Naive thymus-derived CD4-positive, alpha-beta T cell (primary cell): ENCODE results near the gene TBCCD1. TPM values are rescaled to one million over a fixed set of nuclear protein-coding genes. Genes with fewer than 3 reads are reported as not detected.

Experiments
- ATAC-seq: fragments of 150-1000 bp; cut with Tn5 transposase; 2 replicates; pipeline ENCODE4 v1.10.0; 2021; ENCODE audit warnings: mild to moderate bottlenecking, moderate library complexity
- CTCF ChIA-PET: fragments of 350-600 bp; sonication (Branson Sonifier 250); formaldehyde crosslinking; loops from one replicate; lab custom pipeline; 2021; ENCODE audit warnings: antibody characterized with exemption; lab: Charles Lee
- POLR2A ChIA-PET: fragments of 350-600 bp; sonication (Branson Sonifier 250); formaldehyde crosslinking; loops from one replicate; lab custom pipeline; 2021; ENCODE audit warnings: antibody characterized with exemption, inconsistent platforms; lab: Charles Lee
- DNase-seq, 9 donors: peaks; one replicate each; pipeline versions ENCODE4 v3.0.0 to v3.0.0-alpha.2; 2020 to 2022; ENCODE audit warnings: mixed read lengths in 1 of 9
- H3K27ac ChIP-seq: one replicate; pipeline ENCODE4 v1.7.0; 2013; ENCODE audit warnings: mild to moderate bottlenecking, low read depth, low read length, moderate library complexity
- H3K27me3 ChIP-seq, 2 donors: one replicate each; pipeline ENCODE4 v1.7.0; 2013; ENCODE audit warnings: low read length in 2 of 2, mild to moderate bottlenecking in 2 of 2, moderate library complexity in 2 of 2; ENCODE audit not compliant: control insufficient read depth in 2 of 2, insufficient read depth in 2 of 2
- H3K36me3 ChIP-seq, 3 experiments: 1 replicate in 2 of 3; 2 replicates in 1 of 3; pipeline ENCODE4 v1.7.0; 2013; ENCODE audit warnings: low read length in 3 of 3, mild to moderate bottlenecking in 3 of 3, moderate library complexity in 1 of 3; ENCODE audit not compliant: insufficient read depth in 3 of 3, control insufficient read depth in 2 of 3
- H3K4me1 ChIP-seq, 2 donors: one replicate each; pipeline ENCODE4 v1.7.0; 2013; ENCODE audit warnings: low read length in 2 of 2, mild to moderate bottlenecking in 2 of 2, moderate library complexity in 1 of 2; ENCODE audit not compliant: control insufficient read depth in 2 of 2, insufficient read depth in 2 of 2
- H3K4me3 ChIP-seq: 2 replicates; pipeline ENCODE4 v1.7.0; 2013; ENCODE audit warnings: mild to moderate bottlenecking, low read length
- H3K9me3 ChIP-seq, 3 experiments: 1 replicate in 2 of 3; 2 replicates in 1 of 3; pipeline ENCODE4 v1.7.0; 2013; ENCODE audit warnings: low read length in 3 of 3; ENCODE audit not compliant: control insufficient read depth in 2 of 3
- H3K27ac Mint-ChIP-seq, 9 donors: one replicate each; pipeline ENCODE4 v1.8.0; 2020 to 2022; ENCODE audit warnings: mixed read lengths in 9 of 9, mild to moderate bottlenecking in 8 of 9, moderate library complexity in 5 of 9, inconsistent platforms in 2 of 9
- H3K27me3 Mint-ChIP-seq, 5 donors: one replicate each; pipeline ENCODE4 v1.8.0; 2021 to 2022; ENCODE audit warnings: mixed read lengths in 5 of 5, mild to moderate bottlenecking in 1 of 5
- H3K36me3 Mint-ChIP-seq, 5 donors: one replicate each; pipeline ENCODE4 v1.8.0; 2020 to 2022; ENCODE audit warnings: mixed read lengths in 5 of 5, mild to moderate bottlenecking in 3 of 5, inconsistent platforms in 1 of 5
- H3K4me1 Mint-ChIP-seq, 7 donors: one replicate each; pipeline ENCODE4 v1.8.0; 2020 to 2022; ENCODE audit warnings: mixed read lengths in 7 of 7, mild to moderate bottlenecking in 3 of 7, inconsistent platforms in 1 of 7
- H3K4me3 Mint-ChIP-seq, 10 donors: one replicate each; pipeline ENCODE4 v1.8.0; 2020 to 2022; ENCODE audit warnings: mild to moderate bottlenecking in 10 of 10, mixed read lengths in 10 of 10, moderate library complexity in 6 of 10, inconsistent platforms in 2 of 10
- H3K9me3 Mint-ChIP-seq, 11 donors: one replicate each; pipeline ENCODE4 v1.8.0; 2020 to 2022; ENCODE audit warnings: mixed read lengths in 11 of 11, mild to moderate bottlenecking in 4 of 11, inconsistent platforms in 1 of 11, moderate library complexity in 1 of 11
- intact Hi-C, 2 donors: fragments of 100-400 bp; cut with micrococcal nuclease; formaldehyde crosslinking; loops; one replicate each; pipeline ENCODE4 v1.15.1; 2023
- polyA plus RNA-seq, 2 donors: library from polyadenylated mRNA; unstranded; fragments of 300-500 nt; fragmentation: Illumina TruSeq; gene quantifications; one replicate each; pipeline ENCODE4 v1.2.3, GENCODE V29; 2021
- total RNA-seq, 6 experiments: library from RNA in 5 of 6; stranded (reverse) in 5 of 6; gene quantifications; 1 replicate in 5 of 6; 2 replicates in 1 of 6; pipeline ENCODE4 v1.2.3 and lab custom pipeline; 2021 to 2026

The TBCCD1 gene
- total and polyA plus RNA-seq, 7 experiments from 2014 or later: 11.3 to 21.1 (median 15.8) TPM

- POLR2A ChIA-PET: interaction anchor here (0.6 to 1.5 kb wide), 2 partner anchors 45 to 758 kb away, joined by 3 to 4 read pairs; no protein-coding TSS in a partner anchor
- Mint-ChIP-seq H3K27me3 (peaks cover 12 to 36% (median 26%) of the 10 kb centered on the region in 5 donors), H3K36me3 (no peaks in the 10 kb centered on the region)
Observed at GRCh38 chr3:186613637-186614265, 46.6 kb upstream of the TBCCD1 start.

GRCh38 chr3:186612721-186613636 lies 45.8 kb upstream of the TBCCD1 start, which contains the start of gene AHSG:
TSS of gene AHSG (plus strand) at chr3:186613060. CDS start at chr3:186613142, 82 bp downstream.
- Histone ChIP-seq H3K4me1 (peaks cover 5 to 10% of the 10 kb centered on the region in 2 donors), H3K9me3 (no peaks in the 10 kb centered on the region), H3K27ac (no peak within 1 kb of the TSS), H3K27me3 (no peaks in the 10 kb centered on the region), H3K4me3 (no peak within 1 kb of the TSS), H3K36me3 (no peaks in the 10 kb centered on the region)
- Mint-ChIP-seq H3K27ac (peak within 1 kb of the TSS in 1 of 9 donors; percentile 80), H3K4me1 (peaks cover 14 to 30% (median 21%) of the 10 kb centered on the region in 7 donors), H3K4me3 (peak within 1 kb of the TSS in 1 of 10 donors; percentile 20), H3K27me3 (peaks cover 5 to 28% (median 18%) of the 10 kb centered on the region in 5 donors), H3K36me3 (no peaks in the 10 kb centered on the region), H3K9me3 (peaks cover 0 to 3% (median 0%) of the 10 kb centered on the region in 11 donors)
- intact Hi-C loops: no loop called here
- ChIA-PET POLR2A (interaction anchor here (0.6 kb wide), 2 partner anchors 189 to 757 kb away, joined by 4 to 8 read pairs; no protein-coding TSS in a partner anchor), CTCF (interaction anchor here (0.7 to 5.3 kb wide), 5 partner anchors 9 to 212 kb away, joined by 3 to 82 read pairs (median 7); no protein-coding TSS in a partner anchor)
- ATAC-seq (no peak), DNase-seq (no peak)

More at GRCh38 chr3:186613637-186614265, 46.6 kb upstream of the TBCCD1 start:
- Histone ChIP-seq H3K4me1 (peaks cover 5 to 10% of the 10 kb centered on the region in 2 donors), H3K36me3 (no peaks in the 10 kb centered on the region), H3K4me3 (no peak overlapping the region), H3K27ac (no peak overlapping the region), H3K27me3 (no peaks in the 10 kb centered on the region), H3K9me3 (no peaks in the 10 kb centered on the region)
- Mint-ChIP-seq H3K4me3 (peak overlapping the region in 2 of 10 donors; percentile 20 to 77), H3K27ac (peak overlapping the region in 3 of 9 donors; percentile 25 to 90 (median 80)), H3K4me1 (peaks cover 14 to 30% (median 21%) of the 10 kb centered on the region in 7 donors), H3K9me3 (peaks cover 0 to 2% (median 0%) of the 10 kb centered on the region in 11 donors)
- ATAC-seq: no peak
- intact Hi-C loops: loop anchor here (1.0 to 2.0 kb wide), 3 partner anchors 169 to 552 kb away; partner anchors contain the start of gene EIF4A2 (in 1 of the 2)
- no peak for DNase-seq
- CTCF ChIA-PET: interaction anchor here (1.1 to 5.3 kb wide), 9 partner anchors 10 to 631 kb away, joined by 3 to 82 read pairs (median 6); no protein-coding TSS in a partner anchor

- no peak overlapping the region for H3K4me3 ChIP-seq
- H3K4me1 Mint-ChIP-seq: peaks cover 10 to 23% (median 15%) of the 10 kb centered on the region in 7 donors
- H3K27me3 ChIP-seq: no peaks in the 10 kb centered on the region
- H3K27ac ChIP-seq: no peak overlapping the region
- CTCF ChIA-PET: interaction anchor here (3.0 kb wide), 1 partner anchor 14 kb away, joined by 7 read pairs; no protein-coding TSS in a partner anchor
- H3K9me3 ChIP-seq: no peaks in the 10 kb centered on the region
- H3K4me3 Mint-ChIP-seq: no peak overlapping the region
- no peaks in the 10 kb centered on the region for H3K36me3 Mint-ChIP-seq
- no peaks in the 10 kb centered on the region for H3K36me3 ChIP-seq
- no peak overlapping the region for H3K27ac Mint-ChIP-seq
- peaks cover 0 to 6% of the 10 kb centered on the region in 2 donors for H3K4me1 ChIP-seq
- intact Hi-C loops: no loop called here
- peaks cover 0 to 3% (median 0%) of the 10 kb centered on the region in 11 donors for H3K9me3 Mint-ChIP-seq
- POLR2A ChIA-PET: interaction anchor here (0.6 kb wide), 1 partner anchor 1060 kb away, joined by 5 read pairs; no protein-coding TSS in a partner anchor
- H3K27me3 Mint-ChIP-seq: peaks cover 0 to 22% (median 15%) of the 10 kb centered on the region in 5 donors
- no peak for ATAC-seq
- no peak for DNase-seq
Observed at GRCh38 chr3:186612065-186612464, 44.9 kb upstream of the TBCCD1 start.

- intact Hi-C loops: no loop called here
- Histone ChIP-seq H3K9me3 (no peaks in the 10 kb centered on the region), H3K36me3 (no peaks in the 10 kb centered on the region), H3K4me1 (no peaks in the 10 kb centered on the region), H3K27ac (no peak overlapping the region), H3K27me3 (no peaks in the 10 kb centered on the region), H3K4me3 (no peak overlapping the region)
- H3K4me3 Mint-ChIP-seq: no peak overlapping the region
- H3K9me3 Mint-ChIP-seq: peaks cover 0 to 1% (median 0%) of the 10 kb centered on the region in 11 donors
- DNase-seq: no peak
- no peak overlapping the region for H3K27ac Mint-ChIP-seq
- ChIA-PET POLR2A (interaction anchor here (0.9 kb wide), 1 partner anchor 174 kb away, joined by 3 read pairs; the partner anchor contains the start of gene EIF4A2), CTCF (interaction anchor here (0.7 to 3.0 kb wide), 5 partner anchors 9 to 132 kb away, joined by 3 to 7 read pairs (median 5); no protein-coding TSS in a partner anchor)
- no peak for ATAC-seq
- H3K36me3 Mint-ChIP-seq: no peaks in the 10 kb centered on the region
- peaks cover 2 to 5% (median 3%) of the 10 kb centered on the region in 7 donors for H3K4me1 Mint-ChIP-seq
- H3K27me3 Mint-ChIP-seq: peaks cover 0 to 23% (median 11%) of the 10 kb centered on the region in 5 donors
Observed at GRCh38 chr3:186609247-186609868, 42.2 kb upstream of the TBCCD1 start.

GRCh38 chr3:186608624-186609215 lies 41.6 kb upstream of the TBCCD1 start:
- no peak overlapping the region for H3K27ac ChIP-seq
- intact Hi-C loops: no loop called here
- H3K9me3 Mint-ChIP-seq: peaks cover 0 to 1% (median 0%) of the 10 kb centered on the region in 11 donors

More at GRCh38 chr3:186608624-186609215, 41.6 kb upstream of the TBCCD1 start:
- CTCF ChIA-PET: interaction anchor here (0.7 to 1.5 kb wide), 5 partner anchors 8 to 213 kb away, joined by 3 to 7 read pairs (median 5); no protein-coding TSS in a partner anchor
- Histone ChIP-seq H3K4me3 (no peak overlapping the region), H3K36me3 (no peaks in the 10 kb centered on the region), H3K9me3 (no peaks in the 10 kb centered on the region), H3K4me1 (no peaks in the 10 kb centered on the region), H3K27me3 (no peaks in the 10 kb centered on the region)
- ATAC-seq (no peak), DNase-seq (no peak)
- Mint-ChIP-seq H3K4me1 (no peaks in the 10 kb centered on the region), H3K27me3 (peaks cover 0 to 19% (median 11%) of the 10 kb centered on the region in 5 donors), H3K27ac (no peak overlapping the region), H3K36me3 (no peaks in the 10 kb centered on the region), H3K4me3 (no peak overlapping the region)
- POLR2A ChIA-PET: no interaction called here
